ENCODE data around the gene AFF1. TPM values are rescaled to one million over a fixed set of nuclear protein-coding genes. Genes with fewer than 3 reads are reported as not detected.

AFF1 gene
- total RNA-seq, 1 experiment from 2014 or later: 23.9 TPM

GRCh38 chr4:86967798-86968197 is 33.0 kb downstream of the AFF1 start:
- Histone ChIP-seq H3K27me3 (ENCODE audit: control insufficient read depth, insufficient read depth, low read length) (no peaks in the 10 kb centered on the region), H3K9me3 (ENCODE audit: control insufficient read depth, insufficient read depth, low read depth, low read length) (no peaks in the 10 kb centered on the region), H3K27ac (ENCODE audit: low read length) (no peak overlapping the region), H3K36me3 (ENCODE audit: control insufficient read depth, insufficient read depth, low read length) (no peaks in the 10 kb centered on the region), H3K4me1 (ENCODE audit: control insufficient read depth, insufficient read depth, low read length) (no peaks in the 10 kb centered on the region; the same call in 1 of the 2 replicates), H3K4me3 (ENCODE audit: low read depth in 2 of 2, low read length in 2 of 2) (no peak overlapping the region)
- ATAC-seq (no peak), DNase-seq (ENCODE audit: low read depth, low spot score) (no peak)
- TF ChIP-seq REST (IDR thresholded peaks at IDR 0.05; ENCODE audit: insufficient read depth in 1 of 2, low read depth in 2 of 2, low read length in 1 of 2): no peak
- no peak for TF ChIP-seq CTCF (IDR thresholded peaks at IDR 0.05)
- TF ChIP-seq TCF7L2 (IDR thresholded peaks at IDR 0.05; ENCODE audit: low read depth, low read length): no peak
- no peak for TF ChIP-seq SIN3A (IDR thresholded peaks at IDR 0.05; ENCODE audit: borderline replicate concordance, insufficient read depth, low read depth, low read length)
- TF ChIP-seq POLR2AphosphoS5 (IDR thresholded peaks at IDR 0.05; ENCODE audit: low read depth, low read length): no peak
- intact Hi-C loops (cut with micrococcal nuclease; ENCODE audit: unreplicated experiment) (no loop called here), in situ Hi-C loops (cut with HindIII; ENCODE audit: low pct_unique_long_range_greater_than_20kb, low sequenced_read_pairs) (no loop called here)
- ChIA-PET CTCF (no interaction called here), POLR2A (no interaction called here)
- BruUV-seq (replicated peaks): no TSS peak

GRCh38 chr4:86968547-86968946 is 33.7 kb downstream of the AFF1 start:
- no peak for ATAC-seq
- intact Hi-C loops (cut with micrococcal nuclease; ENCODE audit: unreplicated experiment) (no loop called here), in situ Hi-C loops (cut with HindIII; ENCODE audit: low pct_unique_long_range_greater_than_20kb, low sequenced_read_pairs) (no loop called here)
- Histone ChIP-seq H3K27me3 (ENCODE audit: control insufficient read depth, insufficient read depth, low read length) (no peaks in the 10 kb centered on the region), H3K4me1 (ENCODE audit: control insufficient read depth, insufficient read depth, low read length) (no peaks in the 10 kb centered on the region; the same call in 1 of the 2 replicates), H3K9me3 (ENCODE audit: control insufficient read depth, insufficient read depth, low read depth, low read length) (no peaks in the 10 kb centered on the region), H3K36me3 (ENCODE audit: control insufficient read depth, insufficient read depth, low read length) (no peaks in the 10 kb centered on the region), H3K4me3 (ENCODE audit: low read depth in 2 of 2, low read length in 2 of 2) (no peak overlapping the region), H3K27ac (ENCODE audit: low read length) (no peak overlapping the region)
- no peak for DNase-seq (ENCODE audit: low read depth, low spot score)
- ChIA-PET CTCF (no interaction called here), POLR2A (interaction anchor here (0.5 kb wide), 1 partner anchor 62 kb away, joined by 3 read pairs; no protein-coding TSS in a partner anchor)
- BruUV-seq (replicated peaks): no TSS peak
- TF ChIP-seq REST (IDR thresholded peaks at IDR 0.05; ENCODE audit: insufficient read depth in 1 of 2, low read depth in 2 of 2, low read length in 1 of 2): no peak
- TF ChIP-seq SIN3A (IDR thresholded peaks at IDR 0.05; ENCODE audit: borderline replicate concordance, insufficient read depth, low read depth, low read length): no peak
- no peak for TF ChIP-seq CTCF (IDR thresholded peaks at IDR 0.05)

Measured in Panc1 (cell line).